Activated CD8-positive, alpha-beta memory T cell treated with anti-CD3 and anti-CD28 coated beads, Interleukin-2, amount 50 U/mL, for 1 hour (primary cell): ENCODE measurements around the gene THBS3.
"Not testable (repeated sequence)": the region's sequence is repeated elsewhere in the genome, so short reads cannot be mapped to it uniquely, and the experiment has no call there.

Source experiments
- DNase-seq: peaks from one replicate; pipeline ENCODE4 v3.0.0-alpha.2; 2020; ENCODE audit errors: extremely low read depth

Gene THBS3

DNA sequence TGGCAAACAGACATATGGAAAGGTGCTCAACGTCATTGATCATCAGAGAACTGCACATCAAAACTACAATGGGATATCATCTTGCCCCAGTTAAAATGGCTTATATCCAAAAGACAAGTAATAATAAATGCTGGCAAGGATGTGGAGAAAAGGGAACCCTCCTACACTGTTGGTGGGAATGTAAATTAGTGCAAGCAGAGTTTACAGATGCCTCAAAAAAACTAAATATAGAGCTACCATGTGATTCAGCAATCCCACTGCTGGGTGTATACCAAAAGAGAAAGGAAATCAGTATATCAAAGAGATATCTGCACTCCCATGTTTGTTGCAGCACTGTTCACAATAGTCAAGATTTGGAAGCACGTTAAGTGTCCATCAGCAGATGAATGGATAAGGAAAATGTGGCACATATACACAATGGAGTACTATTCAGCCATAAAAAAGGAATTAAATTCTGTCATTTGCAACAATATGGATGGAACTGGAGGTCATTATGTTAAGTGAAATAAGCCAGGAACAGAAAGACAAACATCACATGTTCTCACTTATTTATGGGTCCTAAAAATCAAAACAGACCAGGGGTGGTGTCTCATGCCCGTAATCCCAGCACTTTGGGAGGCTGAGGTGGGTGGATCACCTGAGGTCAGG, 51.6 kb downstream of the THBS3 start:
- not testable (repeated sequence) for DNase-seq
